Adrenal gland (tissue), 5 donors: Measurements from ENCODE around the gene NHSL1.

Source experiments
- CTCF ChIP-seq, 6 experiments: fragments of 450-650 bp in 4 of 6; fragments of 200-600 bp in 2 of 6; sonication (generic) in 1 of 6; IDR thresholded peaks; 1 replicate in 5 of 6; 2 replicates in 1 of 6; pipeline versions ENCODE4 v1.5.1 to v1.8.0; 2016 to 2021; ENCODE audit warnings: antibody characterized with exemption in 6 of 6, mild to moderate bottlenecking in 2 of 6, moderate library complexity in 1 of 6
- POLR2A ChIP-seq, 2 donors: fragments of 450-650 bp; IDR thresholded peaks; one replicate each; pipeline ENCODE4 v1.6.1; 2017; ENCODE audit warnings: antibody characterized with exemption in 2 of 2, mild to moderate bottlenecking in 2 of 2, moderate library complexity in 1 of 2
- donor health status: DM: no; HTN: no; CAD: no.

GRCh38 chr6:138535728-138536455 lies 36.6 kb upstream of the NHSL1 start:
- TF ChIP-seq CTCF (IDR thresholded peaks at IDR 0.05): no peak
- TF ChIP-seq POLR2A (IDR thresholded peaks at IDR 0.05): no peak
